Colonic mucosa (tissue), 4 donors: ENCODE data around the gene LRGUK. TPM values are rescaled to one million over a fixed set of nuclear protein-coding genes. Genes with fewer than 3 reads are reported as not detected.

Source experiments
- DNase-seq: peaks from one replicate; pipeline ENCODE4 v3.0.0-alpha.2; 2020
- H3K27ac ChIP-seq: fragments of 200-600 bp; one replicate; pipeline ENCODE4 v1.8.0; 2021
- H3K27me3 ChIP-seq: fragments of 200-600 bp; one replicate; pipeline ENCODE4 v1.8.0; 2021
- H3K36me3 ChIP-seq: fragments of 200-600 bp; one replicate; pipeline ENCODE4 v1.8.0; 2021
- H3K4me1 ChIP-seq: fragments of 200-600 bp; one replicate; pipeline ENCODE4 v1.8.0; 2021; ENCODE audit warnings: mild to moderate bottlenecking
- H3K4me3 ChIP-seq: fragments of 200-600 bp; one replicate; pipeline ENCODE4 v1.8.0; 2021
- H3K9ac ChIP-seq, 2 donors: one replicate each; pipeline ENCODE4 v1.7.0; 2013; ENCODE audit warnings: control low read depth in 2 of 2, low read depth in 2 of 2, low read length in 2 of 2
- H3K9me3 ChIP-seq: fragments of 200-600 bp; one replicate; pipeline ENCODE4 v1.8.0; 2021
- CTCF ChIP-seq: fragments of 200-600 bp; IDR thresholded peaks from one replicate; pipeline ENCODE4 v1.8.0; 2022; ENCODE audit warnings: antibody characterized with exemption, mild to moderate bottlenecking
- intact Hi-C: fragments of 100-400 bp; cut with DNase I; formaldehyde crosslinking; loops from one replicate; pipeline ENCODE4 v1.14.1; 2022
- total RNA-seq, 2 donors: library from RNA; stranded (reverse); fragmentation: NEBNext Ultra II Directional in 1 of 2; extraction: Animal tissue kit (Norgen Biotek cat#: 25700) in 1 of 2; gene quantifications; one replicate each; pipeline ENCODE4 v1.2.1, GENCODE V29; 2021
- donor health status: healthy.
- donor health status: DM: no; HTN: no; CAD: no.
- donor health status: DM: no; HTN: no; CAD: no.

The LRGUK gene
- total RNA-seq, 2 donors from 2014 or later: 0.37 to 0.69 TPM

DNA sequence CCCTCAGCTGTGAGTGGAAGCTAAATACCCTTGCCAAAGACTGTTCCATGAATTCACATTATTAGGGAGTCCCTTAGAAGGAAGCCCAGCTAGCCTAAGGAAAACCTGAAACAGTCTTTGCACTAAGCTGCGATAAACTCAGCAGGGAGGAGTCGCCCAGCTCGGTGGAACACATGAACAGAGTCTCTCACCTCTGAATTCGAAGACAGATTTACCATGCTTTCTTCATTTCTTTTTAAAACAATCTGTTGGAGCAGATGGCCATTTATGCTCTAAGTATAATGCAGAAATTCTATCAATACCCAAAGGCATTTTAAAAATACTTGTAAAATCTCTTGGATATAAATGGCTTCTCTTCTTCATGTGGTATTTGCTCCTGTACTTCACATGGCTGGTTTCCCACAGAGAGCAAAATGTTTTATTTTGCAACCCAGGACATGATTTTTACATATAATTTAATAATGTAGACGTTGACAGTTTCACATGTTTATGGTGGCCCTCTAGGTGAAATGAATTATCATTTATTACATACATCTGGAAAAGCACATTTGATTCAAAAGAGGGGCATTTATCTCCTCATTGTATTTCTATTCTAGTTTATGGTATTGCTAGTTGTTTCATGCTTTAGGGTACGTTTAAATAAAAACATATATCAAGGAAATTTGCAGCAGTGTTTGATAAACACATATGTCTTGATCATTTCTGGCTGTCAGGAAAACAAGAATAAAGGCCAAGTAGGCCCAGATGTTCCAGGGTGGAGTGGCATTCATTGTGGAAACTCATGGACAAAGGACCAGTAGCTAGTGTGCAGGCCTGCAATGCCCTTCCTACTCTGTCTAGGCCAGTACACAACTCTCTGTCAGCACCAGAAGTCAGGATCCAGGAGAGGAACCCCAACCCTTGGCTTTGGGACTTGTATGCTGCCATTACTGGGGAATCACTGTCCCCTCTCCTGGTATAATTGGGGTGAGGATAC is 52.2 kb downstream of the LRGUK start:
- TF ChIP-seq CTCF: no peak

GRCh38 chr7:134180376-134180775 is 53.2 kb downstream of the LRGUK start:
- no peak for DNase-seq
- H3K4me1 ChIP-seq: no peaks in the 10 kb centered on the region
- no peak overlapping the region for H3K9ac ChIP-seq
- intact Hi-C loops: no loop called here
- H3K27ac ChIP-seq: no peak overlapping the region
- TF ChIP-seq CTCF: no peak
- no peaks in the 10 kb centered on the region for H3K27me3 ChIP-seq
- H3K36me3 ChIP-seq: no peaks in the 10 kb centered on the region
- no peak overlapping the region for H3K4me3 ChIP-seq
- no peaks in the 10 kb centered on the region for H3K9me3 ChIP-seq

More for the DNA sequence above, 52.2 kb downstream of the LRGUK start:
- no peak overlapping the region for H3K27ac ChIP-seq
- DNase-seq: no peak
- intact Hi-C loops: no loop called here
- H3K27me3 ChIP-seq: no peaks in the 10 kb centered on the region
- H3K4me3 ChIP-seq: no peak overlapping the region
- H3K36me3 ChIP-seq: no peaks in the 10 kb centered on the region
- no peak overlapping the region for H3K9ac ChIP-seq
- H3K4me1 ChIP-seq: no peaks in the 10 kb centered on the region
- H3K9me3 ChIP-seq: no peaks in the 10 kb centered on the region

DNA sequence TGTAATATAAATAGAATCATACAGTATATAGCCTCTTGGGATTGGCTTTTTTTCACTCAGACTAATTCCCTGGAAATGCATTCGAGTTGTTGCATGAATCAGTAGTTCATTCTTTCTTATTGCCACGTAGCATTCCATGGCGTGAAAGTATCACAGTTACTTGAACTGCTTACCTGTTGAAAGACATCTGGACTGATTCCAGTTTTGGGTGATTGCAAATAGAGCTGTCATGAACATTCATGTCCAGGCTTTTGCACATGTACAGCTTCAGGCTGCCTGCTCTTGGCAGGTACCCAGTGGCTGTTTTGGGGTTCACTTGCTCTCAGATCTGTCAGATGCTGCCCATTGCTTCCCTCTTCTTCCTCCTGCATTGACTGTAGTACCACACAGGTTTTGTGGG is 54.9 kb downstream of the LRGUK start:
- Histone ChIP-seq H3K4me1 (no peaks in the 10 kb centered on the region), H3K36me3 (no peaks in the 10 kb centered on the region), H3K9ac (no peak overlapping the region), H3K27me3 (no peaks in the 10 kb centered on the region), H3K9me3 (no peaks in the 10 kb centered on the region), H3K4me3 (no peak overlapping the region), H3K27ac (no peak overlapping the region)
- intact Hi-C loops: no loop called here
- no peak for DNase-seq
- TF ChIP-seq CTCF: no peak

- DNase-seq: no peak
- Histone ChIP-seq H3K4me1 (no peaks in the 10 kb centered on the region), H3K27ac (no peak overlapping the region), H3K9ac (no peak overlapping the region), H3K27me3 (no peaks in the 10 kb centered on the region), H3K4me3 (no peak overlapping the region), H3K36me3 (no peaks in the 10 kb centered on the region), H3K9me3 (no peaks in the 10 kb centered on the region)
- intact Hi-C loops: no loop called here
- no peak for TF ChIP-seq CTCF
These were observed 57.6 kb downstream of the LRGUK start for GRCh38 chr7:134184767-134185166.

DNA sequence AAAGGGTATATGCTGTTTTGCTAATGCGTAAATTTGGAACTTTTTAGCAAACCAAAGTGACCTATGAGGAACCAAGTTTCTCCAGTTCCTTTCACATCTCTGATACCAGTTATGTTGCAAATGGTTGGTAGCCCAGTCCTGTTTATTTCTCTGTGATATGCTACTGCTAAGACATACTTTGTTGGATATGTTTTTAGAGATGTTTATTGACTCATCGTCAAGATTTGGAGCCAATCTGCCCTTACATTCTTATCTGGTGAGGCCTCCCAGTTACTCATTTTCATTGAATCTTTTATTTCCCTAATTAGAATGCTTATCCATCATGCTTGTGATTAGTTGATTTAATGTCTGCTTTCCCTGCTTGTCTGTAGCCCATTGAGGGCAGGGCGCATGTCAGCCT is 58.9 kb downstream of the LRGUK start:
- no peak for DNase-seq
- no peak for TF ChIP-seq CTCF
- intact Hi-C loops: no loop called here
- Histone ChIP-seq H3K9ac (no peak overlapping the region), H3K4me1 (no peaks in the 10 kb centered on the region), H3K27ac (no peak overlapping the region), H3K9me3 (no peaks in the 10 kb centered on the region), H3K4me3 (no peak overlapping the region), H3K27me3 (no peaks in the 10 kb centered on the region), H3K36me3 (no peaks in the 10 kb centered on the region)
